H1 (cell line): Measurements from ENCODE around the gene CACNA1C.

ENCODE experiments used
- EZH2 ChIP-seq: fragments of 200-600 bp; sonication (generic); IDR thresholded peaks from 2 replicates; pipeline ENCODE4 v1.7.1; 2012; ENCODE audit warnings: low read depth, mild to moderate bottlenecking, moderate library complexity, low read length, inconsistent platforms; ENCODE audit not compliant: severe bottlenecking
- GABPA ChIP-seq: IDR thresholded peaks from 2 replicates; pipeline ENCODE4 v1.6.1; 2011; ENCODE audit warnings: mild to moderate bottlenecking, low read length, moderate library complexity, borderline replicate concordance; ENCODE audit not compliant: insufficient read depth
- GTF2F1 ChIP-seq: IDR thresholded peaks from 2 replicates; pipeline ENCODE4 v1.6.1; 2012; ENCODE audit warnings: low read depth, low read length, improper control_type of control experiment, borderline replicate concordance
- JUND ChIP-seq: IDR thresholded peaks from 2 replicates; pipeline ENCODE4 v1.6.1; 2011; ENCODE audit warnings: mild to moderate bottlenecking, improper control_type of control experiment, low read length
- KDM1A ChIP-seq: fragments of 200-600, 300-600 bp; sonication (generic); IDR thresholded peaks from 2 replicates; pipeline ENCODE4 v1.7.1; 2016; ENCODE audit warnings: mild to moderate bottlenecking, low read length, borderline replicate concordance
- RAD21 ChIP-seq, 2 experiments: IDR thresholded peaks in 1 of 2; conservative IDR thresholded peaks in 1 of 2; 2 replicates each; pipeline ENCODE4 v1.6.1; 2011; ENCODE audit warnings: low read depth in 2 of 2, low read length in 2 of 2, improper control_type of control experiment in 1 of 2, inconsistent platforms in 1 of 2, mild to moderate bottlenecking in 1 of 2, moderate library complexity in 1 of 2
- RNF2 ChIP-seq: fragments of 200-900, 300-1000 bp; sonication (generic); IDR thresholded peaks from 2 replicates; pipeline ENCODE4 v1.7.1; 2016; ENCODE audit warnings: borderline replicate concordance, low read depth, mild to moderate bottlenecking, antibody characterized with exemption, low read length; ENCODE audit not compliant: poor library complexity, severe bottlenecking; ENCODE audit errors: missing control alignments
- YY1 ChIP-seq: IDR thresholded peaks from 2 replicates; pipeline ENCODE4 v1.6.1; 2011; ENCODE audit warnings: low read depth, mild to moderate bottlenecking, low read length
- TF ChIP-seq, protein P1 (sequence below): IDR thresholded peaks from 2 replicates; pipeline ENCODE4 v1.6.1; 2011; ENCODE audit warnings: low read length, improper control_type of control experiment
- TF ChIP-seq, protein P2 (sequence below), 3 experiments: IDR thresholded peaks; 1 replicate in 2 of 3; 2 replicates in 1 of 3; pipeline versions ENCODE4 v1.5.1 to v1.6.1; 2011; ENCODE audit warnings: low read length in 3 of 3, mild to moderate bottlenecking in 3 of 3, inconsistent platforms in 2 of 3, low read depth in 1 of 3, moderate library complexity in 1 of 3; ENCODE audit not compliant: insufficient read depth in 1 of 3; ENCODE audit errors: control extremely low read depth in 1 of 3

DNA sequence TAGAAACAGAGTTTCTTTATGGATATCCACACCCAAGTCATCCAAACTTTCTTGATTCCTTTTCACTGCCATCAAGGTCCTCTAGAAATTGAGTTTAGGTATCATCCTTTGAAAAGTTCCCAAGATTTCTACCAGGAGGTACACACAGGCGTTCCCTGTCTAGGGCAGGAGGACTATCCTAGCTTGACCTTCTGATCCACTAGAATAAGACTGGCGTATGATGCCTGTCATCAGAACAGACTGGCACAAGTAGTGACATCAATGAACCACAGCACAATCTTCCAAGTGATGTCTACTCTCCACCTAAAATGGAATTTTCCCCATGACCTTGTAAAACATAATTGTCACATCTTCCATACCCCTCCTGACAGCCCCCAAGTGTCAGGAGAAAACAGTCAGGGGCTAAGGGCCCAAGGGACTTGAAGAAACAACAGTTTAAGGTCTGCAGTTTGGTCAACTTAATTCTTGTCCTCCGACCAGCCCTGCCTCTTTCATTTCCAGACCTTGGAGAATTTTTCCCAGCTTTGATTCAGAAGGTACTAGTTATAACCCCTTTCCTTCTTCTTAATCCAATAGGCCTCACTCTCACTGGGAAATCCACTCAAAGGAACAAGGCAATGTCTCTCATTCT, 641.3 kb downstream of the CACNA1C start:
- TF ChIP-seq JUND (no peak), RAD21 (IDR thresholded peaks at IDR 0.05 in 1 of 2, conservative IDR thresholded peaks at IDR 0.05 in 1 of 2; ENCODE audit: low read depth in 2 of 2, low read length in 2 of 2) (no peak), GABPA (no peak), RNF2 (no peak), EZH2 (no peak), YY1 (no peak), GTF2F1 (no peak), KDM1A (no peak)
- TF ChIP-seq, protein P1, sequence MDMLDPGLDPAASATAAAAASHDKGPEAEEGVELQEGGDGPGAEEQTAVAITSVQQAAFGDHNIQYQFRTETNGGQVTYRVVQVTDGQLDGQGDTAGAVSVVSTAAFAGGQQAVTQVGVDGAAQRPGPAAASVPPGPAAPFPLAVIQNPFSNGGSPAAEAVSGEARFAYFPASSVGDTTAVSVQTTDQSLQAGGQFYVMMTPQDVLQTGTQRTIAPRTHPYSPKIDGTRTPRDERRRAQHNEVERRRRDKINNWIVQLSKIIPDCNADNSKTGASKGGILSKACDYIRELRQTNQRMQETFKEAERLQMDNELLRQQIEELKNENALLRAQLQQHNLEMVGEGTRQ = no peak
- TF ChIP-seq, protein P2, sequence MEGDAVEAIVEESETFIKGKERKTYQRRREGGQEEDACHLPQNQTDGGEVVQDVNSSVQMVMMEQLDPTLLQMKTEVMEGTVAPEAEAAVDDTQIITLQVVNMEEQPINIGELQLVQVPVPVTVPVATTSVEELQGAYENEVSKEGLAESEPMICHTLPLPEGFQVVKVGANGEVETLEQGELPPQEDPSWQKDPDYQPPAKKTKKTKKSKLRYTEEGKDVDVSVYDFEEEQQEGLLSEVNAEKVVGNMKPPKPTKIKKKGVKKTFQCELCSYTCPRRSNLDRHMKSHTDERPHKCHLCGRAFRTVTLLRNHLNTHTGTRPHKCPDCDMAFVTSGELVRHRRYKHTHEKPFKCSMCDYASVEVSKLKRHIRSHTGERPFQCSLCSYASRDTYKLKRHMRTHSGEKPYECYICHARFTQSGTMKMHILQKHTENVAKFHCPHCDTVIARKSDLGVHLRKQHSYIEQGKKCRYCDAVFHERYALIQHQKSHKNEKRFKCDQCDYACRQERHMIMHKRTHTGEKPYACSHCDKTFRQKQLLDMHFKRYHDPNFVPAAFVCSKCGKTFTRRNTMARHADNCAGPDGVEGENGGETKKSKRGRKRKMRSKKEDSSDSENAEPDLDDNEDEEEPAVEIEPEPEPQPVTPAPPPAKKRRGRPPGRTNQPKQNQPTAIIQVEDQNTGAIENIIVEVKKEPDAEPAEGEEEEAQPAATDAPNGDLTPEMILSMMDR (IDR thresholded peaks at IDR 0.05; ENCODE audit: control extremely low read depth in 1 of 3, insufficient read depth in 1 of 3, low read depth in 1 of 3, low read length in 3 of 3) = no peak
